Loucy (cell line): ENCODE data around the gene PLEKHB1.
"Not testable (repeated sequence)": the region's sequence is repeated elsewhere in the genome, so short reads cannot be mapped to it uniquely, and the experiment has no call there.

Experiments
- EZH2phosphoT487 ChIP-seq: fragments of 200-600 bp; IDR thresholded peaks from 2 replicates; pipeline ENCODE4 v1.6.1; 2018; ENCODE audit warnings: antibody characterized with exemption, mild to moderate bottlenecking, moderate library complexity, borderline replicate concordance
- TF ChIP-seq, protein P1 (sequence below): fragments of 200-600 bp; sonication (generic); conservative IDR thresholded peaks from 2 replicates; pipeline ENCODE4 v1.5.1; 2014; ENCODE audit warnings: mild to moderate bottlenecking, antibody characterized with exemption, low read length

DNA sequence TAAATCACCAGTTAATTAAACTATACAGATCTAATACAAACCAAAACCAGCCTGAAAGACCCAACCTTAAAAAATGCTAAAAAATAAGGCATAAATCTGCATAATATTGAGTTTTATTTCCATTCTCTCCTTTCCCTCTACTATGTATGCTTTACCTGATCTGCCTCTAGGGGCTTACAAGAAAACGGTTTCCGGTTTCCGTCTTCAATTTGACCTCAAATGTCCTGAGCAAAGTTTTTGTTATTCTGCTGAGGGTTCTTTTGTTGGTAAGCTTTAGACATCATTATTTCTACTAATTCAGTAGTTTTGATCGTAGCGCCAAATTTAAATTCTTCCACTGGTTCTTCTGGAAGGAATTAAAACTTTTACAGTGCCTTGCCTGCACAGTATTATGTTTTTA is 30.2 kb downstream of the PLEKHB1 start:
- TF ChIP-seq, protein P1, sequence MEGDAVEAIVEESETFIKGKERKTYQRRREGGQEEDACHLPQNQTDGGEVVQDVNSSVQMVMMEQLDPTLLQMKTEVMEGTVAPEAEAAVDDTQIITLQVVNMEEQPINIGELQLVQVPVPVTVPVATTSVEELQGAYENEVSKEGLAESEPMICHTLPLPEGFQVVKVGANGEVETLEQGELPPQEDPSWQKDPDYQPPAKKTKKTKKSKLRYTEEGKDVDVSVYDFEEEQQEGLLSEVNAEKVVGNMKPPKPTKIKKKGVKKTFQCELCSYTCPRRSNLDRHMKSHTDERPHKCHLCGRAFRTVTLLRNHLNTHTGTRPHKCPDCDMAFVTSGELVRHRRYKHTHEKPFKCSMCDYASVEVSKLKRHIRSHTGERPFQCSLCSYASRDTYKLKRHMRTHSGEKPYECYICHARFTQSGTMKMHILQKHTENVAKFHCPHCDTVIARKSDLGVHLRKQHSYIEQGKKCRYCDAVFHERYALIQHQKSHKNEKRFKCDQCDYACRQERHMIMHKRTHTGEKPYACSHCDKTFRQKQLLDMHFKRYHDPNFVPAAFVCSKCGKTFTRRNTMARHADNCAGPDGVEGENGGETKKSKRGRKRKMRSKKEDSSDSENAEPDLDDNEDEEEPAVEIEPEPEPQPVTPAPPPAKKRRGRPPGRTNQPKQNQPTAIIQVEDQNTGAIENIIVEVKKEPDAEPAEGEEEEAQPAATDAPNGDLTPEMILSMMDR: peak; percentile 44
- TF ChIP-seq EZH2phosphoT487: not testable (repeated sequence)
